ENCODE results near the gene ZFP91. TPM values are rescaled to one million over a fixed set of nuclear protein-coding genes. Genes with fewer than 3 reads are reported as not detected.

The ZFP91 gene
- total RNA-seq, 2 experiments from 2014 or later = 38.7 to 50.9 TPM

GRCh38 chr11:58592760-58593472 is 14.1 kb downstream of the ZFP91 start:
- ChIA-PET POLR2A (no interaction called here), CTCF (ENCODE audit: unreplicated experiment) (no interaction called here)
- intact Hi-C loops (cut with micrococcal nuclease; ENCODE audit: unreplicated experiment) = no loop called here
- no peaks in the 10 kb centered on the region for H3K9me2 ChIP-seq (ENCODE audit: insufficient read depth, low read length)
- H3K4me2 ChIP-seq (ENCODE audit: low read length) = no peak overlapping the region
- no peaks in the 10 kb centered on the region for H3K4me1 ChIP-seq (ENCODE audit: insufficient read depth, low read length, poor library complexity, severe bottlenecking)
- peaks cover 93% of the 10 kb centered on the region for H3K36me3 ChIP-seq (ENCODE audit: insufficient read depth, low read length)
- H2AFZ ChIP-seq (ENCODE audit: low read length) = no peak overlapping the region
- H4K20me1 ChIP-seq (ENCODE audit: insufficient read depth, low read length) = peaks cover 21% of the 10 kb centered on the region; the same call in 1 of the 2 replicates
- no peaks in the 10 kb centered on the region for H3K9me3 ChIP-seq (ENCODE audit: low read length)
- DNase-seq (ENCODE audit: low spot score) = no peak
- H3K79me2 ChIP-seq (ENCODE audit: insufficient read depth, low read depth, low read length) = peaks cover 99% of the 10 kb centered on the region
- no peak for TF ChIP-seq EZH2phosphoT487 (IDR thresholded peaks at IDR 0.05; ENCODE audit: borderline replicate concordance, low read depth, low read length)
- TF ChIP-seq CTCF (conservative IDR thresholded peaks at IDR 0.05; ENCODE audit: low read length) = no peak
- H3K27ac ChIP-seq (ENCODE audit: low read depth, low read length, poor library complexity, severe bottlenecking) = no peak overlapping the region
- H3K4me3 ChIP-seq (ENCODE audit: low read depth, low read length, poor library complexity, severe bottlenecking) = no peak overlapping the region
- BruUV-seq (replicated peaks) = no TSS peak

- Histone ChIP-seq H3K36me3 (ENCODE audit: insufficient read depth, low read length) (peaks cover 93% of the 10 kb centered on the region), H3K4me2 (ENCODE audit: low read length) (no peak overlapping the region), H3K9me3 (ENCODE audit: low read length) (no peaks in the 10 kb centered on the region), H3K4me3 (ENCODE audit: low read depth, low read length, poor library complexity, severe bottlenecking) (no peak overlapping the region), H3K79me2 (ENCODE audit: insufficient read depth, low read depth, low read length) (peaks cover 99% of the 10 kb centered on the region), H3K9me2 (ENCODE audit: insufficient read depth, low read length) (no peaks in the 10 kb centered on the region), H3K4me1 (ENCODE audit: insufficient read depth, low read length, poor library complexity, severe bottlenecking) (no peaks in the 10 kb centered on the region), H4K20me1 (ENCODE audit: insufficient read depth, low read length) (peaks cover 24% of the 10 kb centered on the region; the same call in 1 of the 2 replicates), H3K27ac (ENCODE audit: low read depth, low read length, poor library complexity, severe bottlenecking) (no peak overlapping the region), H2AFZ (ENCODE audit: low read length) (no peak overlapping the region)
- TF ChIP-seq CTCF (conservative IDR thresholded peaks at IDR 0.05; ENCODE audit: low read length) (no peak), EZH2phosphoT487 (IDR thresholded peaks at IDR 0.05; ENCODE audit: borderline replicate concordance, low read depth, low read length) (no peak)
- ChIA-PET CTCF (ENCODE audit: unreplicated experiment) (no interaction called here), POLR2A (interaction anchor here (0.6 to 1.9 kb wide), 4 partner anchors 9 to 1243 kb away, joined by 3 to 9 read pairs (median 3); no protein-coding TSS in a partner anchor)
- no peak for DNase-seq (ENCODE audit: low spot score)
- intact Hi-C loops (cut with micrococcal nuclease; ENCODE audit: unreplicated experiment) = no loop called here
- no TSS peak for BruUV-seq (replicated peaks)
Measured at GRCh38 chr11:58594826-58595225, 16.0 kb downstream of the ZFP91 start.

- no peaks in the 10 kb centered on the region for H3K9me2 ChIP-seq (ENCODE audit: insufficient read depth, low read length)
- H2AFZ ChIP-seq (ENCODE audit: low read length) = no peak overlapping the region
- ChIA-PET POLR2A (interaction anchor here (0.5 kb wide), 1 partner anchor 23 kb away, joined by 3 read pairs; no protein-coding TSS in a partner anchor), CTCF (ENCODE audit: unreplicated experiment) (interaction anchor here (1.5 kb wide), 1 partner anchor 32 kb away, joined by 3 read pairs; no protein-coding TSS in a partner anchor)
- no peak for TF ChIP-seq EZH2phosphoT487 (IDR thresholded peaks at IDR 0.05; ENCODE audit: borderline replicate concordance, low read depth, low read length)
- no peak for TF ChIP-seq CTCF (conservative IDR thresholded peaks at IDR 0.05; ENCODE audit: low read length)
- H4K20me1 ChIP-seq (ENCODE audit: insufficient read depth, low read length) = peaks cover 22% of the 10 kb centered on the region
- H3K79me2 ChIP-seq (ENCODE audit: insufficient read depth, low read depth, low read length) = peaks cover 99% of the 10 kb centered on the region
- H3K9me3 ChIP-seq (ENCODE audit: low read length) = no peaks in the 10 kb centered on the region
- no peaks in the 10 kb centered on the region for H3K4me1 ChIP-seq (ENCODE audit: insufficient read depth, low read length, poor library complexity, severe bottlenecking)
- peaks cover 94% of the 10 kb centered on the region for H3K36me3 ChIP-seq (ENCODE audit: insufficient read depth, low read length)
- intact Hi-C loops (cut with micrococcal nuclease; ENCODE audit: unreplicated experiment) = no loop called here
- no peak for DNase-seq (ENCODE audit: low spot score)
- no TSS peak for BruUV-seq (replicated peaks)
- no peak overlapping the region for H3K4me3 ChIP-seq (ENCODE audit: low read depth, low read length, poor library complexity, severe bottlenecking)
- no peak overlapping the region for H3K4me2 ChIP-seq (ENCODE audit: low read length)
- no peak overlapping the region for H3K27ac ChIP-seq (ENCODE audit: low read depth, low read length, poor library complexity, severe bottlenecking)
Measured at GRCh38 chr11:58596621-58597020, 17.8 kb downstream of the ZFP91 start.

Measured in OCI-LY7 (cell line).